A549 (cell line): Measurements from ENCODE around the gene TOP3A. TPM values are rescaled to one million over a fixed set of nuclear protein-coding genes. Genes with fewer than 3 reads are reported as not detected.

Experiments
- ATAC-seq, 2 experiments: fragments of 200-7000 bp in 1 of 2; fragments of >200 bp in 1 of 2; cut with Nextera tagmentation in 1 of 2; cut with Tn5 transposase in 1 of 2; 3 replicates each; pipeline versions ENCODE4 v1.8.0 to v1.9.1; 2018 to 2020; ENCODE audit warnings: mild to moderate bottlenecking in 1 of 2, moderate library complexity in 1 of 2
- CTCF ChIA-PET: fragments of 300-600 bp; sonication (Branson Sonifier 250); formaldehyde crosslinking; extraction: SDS; loops from one replicate; lab custom pipeline; 2021; ENCODE audit warnings: antibody characterized with exemption, inconsistent platforms; lab: Yijun Ruan, JAX
- POLR2A ChIA-PET: fragments of 350-600 bp; formaldehyde crosslinking; extraction: SDS; loops from one replicate; lab custom pipeline; 2021; ENCODE audit warnings: antibody characterized with exemption, inconsistent platforms; lab: Yijun Ruan, JAX
- DNase-seq, 2 experiments: peaks; one replicate each; pipeline versions ENCODE4 v3.0.0 to v3.0.0-alpha.2; 2011 to 2016; ENCODE audit warnings: low read depth in 1 of 2, low spot score in 1 of 2
- FAIRE-seq: peaks from 2 replicates; lab custom pipeline; 2011; peaks lifted over from hg19 to GRCh38; lab: Jason Lieb, UNC
- H3K27ac ChIP-seq, 2 experiments: fragments of >200 bp; sonication (Bioruptor Twin); formaldehyde crosslinking; 3 replicates each; pipeline ENCODE4 v1.5.1; 2016 to 2017
- H3K4me1 ChIP-seq: fragments of >200 bp; sonication (Bioruptor Twin); formaldehyde crosslinking; 3 replicates; pipeline ENCODE4 v1.6.1; 2016
- H3K4me2 ChIP-seq: fragments of >200 bp; sonication (Bioruptor Twin); formaldehyde crosslinking; 3 replicates; pipeline ENCODE4 v1.6.1; 2016
- H3K4me3 ChIP-seq: fragments of >200 bp; sonication (Bioruptor Twin); formaldehyde crosslinking; 3 replicates; pipeline ENCODE4 v1.5.1; 2016
- H3K9me3 ChIP-seq: fragments of >200 bp; sonication (Bioruptor Twin); formaldehyde crosslinking; 3 replicates; pipeline ENCODE4 v1.6.1; 2016
- CBX8 ChIP-seq: fragments of 200-600 bp; sonication (generic); IDR thresholded peaks from 2 replicates; pipeline ENCODE4 v1.6.1; 2016
- CHD4 ChIP-seq: fragments of 200-600 bp; sonication (generic); IDR thresholded peaks from 2 replicates; pipeline ENCODE4 v1.6.1; 2016; ENCODE audit warnings: antibody characterized with exemption, mild to moderate bottlenecking, borderline replicate concordance
- EHMT2 ChIP-seq: fragments of 200-600 bp; sonication (generic); IDR thresholded peaks from 2 replicates; pipeline ENCODE4 v1.6.1; 2016; ENCODE audit warnings: antibody characterized with exemption, low read depth, mild to moderate bottlenecking, moderate library complexity
- FOSB ChIP-seq: fragments of 250-450 bp; sonication (Bioruptor Pico); IDR thresholded peaks from 2 replicates; pipeline ENCODE4 v1.5.0; 2020; ENCODE audit warnings: mild to moderate bottlenecking, moderate library complexity
- HOXB13 ChIP-seq: fragments of 250-450 bp; sonication (Bioruptor Pico); IDR thresholded peaks from 2 replicates; pipeline ENCODE4 v1.5.0; 2020; ENCODE audit warnings: low read depth, mild to moderate bottlenecking, moderate library complexity
- HOXB5 ChIP-seq: fragments of 250-450 bp; sonication (Bioruptor Pico); IDR thresholded peaks from 2 replicates; pipeline ENCODE4 v1.5.0; 2020; ENCODE audit warnings: mild to moderate bottlenecking, moderate library complexity
- JUN ChIP-seq, 2 experiments: fragments of >200 bp; sonication (Bioruptor Twin); formaldehyde crosslinking; IDR thresholded peaks; 2 replicates in 1 of 2; 3 replicates in 1 of 2; pipeline ENCODE4 v1.6.1; 2016 to 2017
- KDM5A ChIP-seq: fragments of 200-600 bp; sonication (generic); IDR thresholded peaks from 2 replicates; pipeline ENCODE4 v1.6.1; 2016; ENCODE audit warnings: antibody characterized with exemption, mild to moderate bottlenecking
- NR3C1 ChIP-seq: fragments of >200 bp; sonication (Bioruptor Twin); formaldehyde crosslinking; IDR thresholded peaks from 3 replicates; pipeline ENCODE4 v1.6.1; 2017
- PHF8 ChIP-seq: fragments of 200-600 bp; sonication (generic); IDR thresholded peaks from 2 replicates; pipeline ENCODE4 v1.6.1; 2016; ENCODE audit warnings: low read depth, mild to moderate bottlenecking, antibody characterized with exemption, moderate library complexity, borderline replicate concordance
- RARB ChIP-seq: fragments of 250-450 bp; sonication (Bioruptor Pico); IDR thresholded peaks from 2 replicates; pipeline ENCODE4 v1.8.0; 2021; ENCODE audit warnings: mild to moderate bottlenecking, moderate library complexity
- RFX5 ChIP-seq: fragments of 450-650 bp; IDR thresholded peaks from 2 replicates; pipeline ENCODE4 v1.7.1; 2014; ENCODE audit warnings: antibody characterized with exemption, mild to moderate bottlenecking, moderate library complexity
- TFCP2L1 ChIP-seq: fragments of 250-450 bp; sonication (Bioruptor Pico); IDR thresholded peaks from 2 replicates; pipeline ENCODE4 v1.5.0; 2021; ENCODE audit warnings: mild to moderate bottlenecking
- ZC3H11A ChIP-seq: fragments of 450-650 bp; IDR thresholded peaks from 2 replicates; pipeline ENCODE4 v1.6.1; 2014; ENCODE audit warnings: antibody characterized with exemption, mild to moderate bottlenecking
- whole genome bisulfite sequencing: methylation state at CpG from one replicate; pipeline ENCODE4 v1.1.6; 2017; ENCODE audit errors: missing lambda C conversion rate; 5-methylcytosine and 5-hydroxymethylcytosine counted together
- polyA plus RNA-seq, 4 experiments: library from polyadenylated mRNA; depleted of rRNA in 3 of 4; stranded (reverse); fragments of >200 nt; fragmentation: RNase III in 1 of 4; extraction: RNeasy Plus Mini Kit Qiagen cat#74134 plus additional on column Dnase treatment in 1 of 4; gene quantifications; 2 replicates in 3 of 4; 3 replicates in 1 of 4; pipeline ENCODE4 v1.2.3, GENCODE V29; 2011 to 2017
- TF ChIP-seq, protein P1 (sequence below): IDR thresholded peaks from 2 replicates; pipeline ENCODE4 v1.6.1; 2012
- TF ChIP-seq, protein P2 (sequence below): fragments of >200 bp; sonication (Bioruptor Twin); formaldehyde crosslinking; IDR thresholded peaks from 3 replicates; pipeline ENCODE4 v1.5.1; 2016
- TF ChIP-seq, protein P3 (sequence below): fragments of 450-650 bp; IDR thresholded peaks from 2 replicates; pipeline ENCODE4 v1.6.1; 2014; ENCODE audit warnings: antibody characterized with exemption
- TF ChIP-seq, protein P4 (sequence below): fragments of >200 bp; sonication (Bioruptor Twin); formaldehyde crosslinking; IDR thresholded peaks from 3 replicates; pipeline ENCODE4 v1.6.1; 2016

The TOP3A gene
- polyA plus RNA-seq, 2 of the 4 experiments (the other 2 are of a cell fraction): 29.0 to 29.3 TPM

DNA sequence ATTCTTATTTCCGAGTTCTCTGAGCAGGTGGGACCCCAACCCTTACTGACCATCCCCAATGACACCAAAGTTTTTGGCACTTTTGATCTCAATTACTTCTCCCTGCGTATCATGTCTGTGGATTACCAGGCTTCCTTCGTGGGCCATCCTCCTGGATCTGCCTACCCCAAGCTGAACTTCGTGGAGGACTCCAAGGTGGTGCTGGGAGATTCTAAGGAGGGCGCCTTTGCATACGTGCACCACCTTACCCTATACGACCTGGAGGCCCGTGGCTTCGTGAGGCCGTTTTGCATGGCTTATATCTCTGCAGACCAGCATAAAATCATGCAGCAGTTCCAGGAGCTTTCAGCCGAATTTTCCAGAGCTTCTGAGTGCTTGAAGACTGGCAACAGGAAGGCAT, 1.2 kb upstream of the TOP3A start:
- WGBS: 67% methylated on average over 11 of the region's 11 CpGs
- CTCF ChIA-PET: interaction anchor here (0.7 to 1.4 kb wide), 3 partner anchors 14 to 180 kb away, joined by 3 to 4 read pairs (median 3); no protein-coding TSS in a partner anchor
- POLR2A ChIA-PET: interaction anchor here (1.6 kb wide), 1 partner anchor 26 kb away, joined by 4 read pairs; no protein-coding TSS in a partner anchor
- Histone ChIP-seq H3K9me3 (no peaks in the 10 kb centered on the region), H3K27ac (peak overlapping the region; percentile 88 to 90), H3K4me1 (peaks cover 39% of the 10 kb centered on the region; the same call in 2 of the 3 replicates), H3K4me3 (peak overlapping the region; percentile 82), H3K4me2 (peak overlapping the region; percentile 80)
- no peak for TF ChIP-seq EHMT2
- TF ChIP-seq ZC3H11A: no peak
- TF ChIP-seq, protein P1, sequence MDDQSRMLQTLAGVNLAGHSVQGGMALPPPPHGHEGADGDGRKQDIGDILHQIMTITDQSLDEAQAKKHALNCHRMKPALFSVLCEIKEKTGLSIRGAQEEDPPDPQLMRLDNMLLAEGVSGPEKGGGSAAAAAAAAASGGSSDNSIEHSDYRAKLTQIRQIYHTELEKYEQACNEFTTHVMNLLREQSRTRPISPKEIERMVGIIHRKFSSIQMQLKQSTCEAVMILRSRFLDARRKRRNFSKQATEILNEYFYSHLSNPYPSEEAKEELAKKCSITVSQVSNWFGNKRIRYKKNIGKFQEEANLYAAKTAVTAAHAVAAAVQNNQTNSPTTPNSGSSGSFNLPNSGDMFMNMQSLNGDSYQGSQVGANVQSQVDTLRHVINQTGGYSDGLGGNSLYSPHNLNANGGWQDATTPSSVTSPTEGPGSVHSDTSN: no peak
- TF ChIP-seq, protein P2, sequence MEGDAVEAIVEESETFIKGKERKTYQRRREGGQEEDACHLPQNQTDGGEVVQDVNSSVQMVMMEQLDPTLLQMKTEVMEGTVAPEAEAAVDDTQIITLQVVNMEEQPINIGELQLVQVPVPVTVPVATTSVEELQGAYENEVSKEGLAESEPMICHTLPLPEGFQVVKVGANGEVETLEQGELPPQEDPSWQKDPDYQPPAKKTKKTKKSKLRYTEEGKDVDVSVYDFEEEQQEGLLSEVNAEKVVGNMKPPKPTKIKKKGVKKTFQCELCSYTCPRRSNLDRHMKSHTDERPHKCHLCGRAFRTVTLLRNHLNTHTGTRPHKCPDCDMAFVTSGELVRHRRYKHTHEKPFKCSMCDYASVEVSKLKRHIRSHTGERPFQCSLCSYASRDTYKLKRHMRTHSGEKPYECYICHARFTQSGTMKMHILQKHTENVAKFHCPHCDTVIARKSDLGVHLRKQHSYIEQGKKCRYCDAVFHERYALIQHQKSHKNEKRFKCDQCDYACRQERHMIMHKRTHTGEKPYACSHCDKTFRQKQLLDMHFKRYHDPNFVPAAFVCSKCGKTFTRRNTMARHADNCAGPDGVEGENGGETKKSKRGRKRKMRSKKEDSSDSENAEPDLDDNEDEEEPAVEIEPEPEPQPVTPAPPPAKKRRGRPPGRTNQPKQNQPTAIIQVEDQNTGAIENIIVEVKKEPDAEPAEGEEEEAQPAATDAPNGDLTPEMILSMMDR: no peak
- no peak for TF ChIP-seq PHF8
- TF ChIP-seq RARB (CRISPR knock-in tag): no peak
- TF ChIP-seq, protein P3, sequence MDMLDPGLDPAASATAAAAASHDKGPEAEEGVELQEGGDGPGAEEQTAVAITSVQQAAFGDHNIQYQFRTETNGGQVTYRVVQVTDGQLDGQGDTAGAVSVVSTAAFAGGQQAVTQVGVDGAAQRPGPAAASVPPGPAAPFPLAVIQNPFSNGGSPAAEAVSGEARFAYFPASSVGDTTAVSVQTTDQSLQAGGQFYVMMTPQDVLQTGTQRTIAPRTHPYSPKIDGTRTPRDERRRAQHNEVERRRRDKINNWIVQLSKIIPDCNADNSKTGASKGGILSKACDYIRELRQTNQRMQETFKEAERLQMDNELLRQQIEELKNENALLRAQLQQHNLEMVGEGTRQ: no peak
- no peak for TF ChIP-seq CHD4
- no peak for FAIRE-seq
- no peak for DNase-seq
- no peak for ATAC-seq

DNA sequence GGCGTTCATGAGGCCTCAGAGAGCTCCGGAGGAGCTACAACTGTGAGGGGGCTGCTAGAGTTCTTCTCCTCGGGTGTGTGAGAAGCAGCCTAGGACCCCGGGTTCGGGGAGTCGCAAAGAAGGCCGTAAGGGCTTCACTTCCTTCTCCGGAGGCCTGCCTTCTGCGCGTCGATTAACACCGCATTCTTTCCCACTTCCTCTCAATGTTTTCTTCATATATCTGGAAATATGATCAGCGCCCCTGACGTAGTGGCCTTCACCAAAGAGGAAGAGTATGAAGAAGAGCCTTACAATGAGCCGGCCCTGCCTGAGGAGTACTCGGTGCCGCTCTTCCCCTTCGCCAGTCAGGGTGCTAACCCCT, 748 bp upstream of the TOP3A start:
- DNase-seq (no peak), FAIRE-seq (no peak), ATAC-seq (no peak)
- TF ChIP-seq ZC3H11A (no peak), KDM5A (peak; percentile 98; the same call in 1 of the 2 replicates), HOXB13 (no peak), CBX8 (no peak), PHF8 (peak; percentile 33; the same call in 1 of the 2 replicates), JUN (IDR thresholded peaks at IDR 0.05) (0 out of 5 replicates have a peak, but pooled peaks of 1 of the 2 experiments have one; percentile 33), FOSB (CRISPR knock-in tag) (no peak), NR3C1 (no peak), RFX5 (no peak), TFCP2L1 (CRISPR knock-in tag) (no peak), HOXB5 (no peak)
- TF ChIP-seq, protein P4, sequence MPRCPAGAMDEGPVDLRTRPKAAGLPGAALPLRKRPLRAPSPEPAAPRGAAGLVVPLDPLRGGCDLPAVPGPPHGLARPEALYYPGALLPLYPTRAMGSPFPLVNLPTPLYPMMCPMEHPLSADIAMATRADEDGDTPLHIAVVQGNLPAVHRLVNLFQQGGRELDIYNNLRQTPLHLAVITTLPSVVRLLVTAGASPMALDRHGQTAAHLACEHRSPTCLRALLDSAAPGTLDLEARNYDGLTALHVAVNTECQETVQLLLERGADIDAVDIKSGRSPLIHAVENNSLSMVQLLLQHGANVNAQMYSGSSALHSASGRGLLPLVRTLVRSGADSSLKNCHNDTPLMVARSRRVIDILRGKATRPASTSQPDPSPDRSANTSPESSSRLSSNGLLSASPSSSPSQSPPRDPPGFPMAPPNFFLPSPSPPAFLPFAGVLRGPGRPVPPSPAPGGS: no peak
- TF ChIP-seq, protein P1: no peak
- peaks cover 39% of the 10 kb centered on the region; the same call in 2 of the 3 replicates for H3K4me1 ChIP-seq
- ChIA-PET CTCF (interaction anchor here (0.7 to 1.4 kb wide), 2 partner anchors 13 to 98 kb away, joined by 3 to 4 read pairs; no protein-coding TSS in a partner anchor), POLR2A (interaction anchor here (1.6 kb wide), 1 partner anchor 26 kb away, joined by 4 read pairs; no protein-coding TSS in a partner anchor)
- H3K4me2 ChIP-seq: peak overlapping the region; percentile 80
- no peaks in the 10 kb centered on the region for H3K9me3 ChIP-seq
- H3K27ac ChIP-seq: peak overlapping the region; percentile 88 to 90
- 18% methylated on average over 18 of the region's 18 CpGs for WGBS
- H3K4me3 ChIP-seq: peak overlapping the region; percentile 82
